GM12892 (cell line): ENCODE measurements around the gene SH3BP4.

Experiments
- POLR2A ChIP-seq: IDR thresholded peaks from 2 replicates; pipeline ENCODE4 v1.6.1; 2011; ENCODE audit warnings: low read depth, low read length, control low read depth
- POLR2AphosphoS5 ChIP-seq: IDR thresholded peaks from 2 replicates; pipeline ENCODE4 v1.6.1; 2011; ENCODE audit warnings: low read depth, low read length, control low read depth
- TAF1 ChIP-seq: IDR thresholded peaks from 2 replicates; pipeline ENCODE4 v1.6.1; 2011; ENCODE audit warnings: low read depth, mild to moderate bottlenecking, control low read depth, low read length, borderline replicate concordance

DNA sequence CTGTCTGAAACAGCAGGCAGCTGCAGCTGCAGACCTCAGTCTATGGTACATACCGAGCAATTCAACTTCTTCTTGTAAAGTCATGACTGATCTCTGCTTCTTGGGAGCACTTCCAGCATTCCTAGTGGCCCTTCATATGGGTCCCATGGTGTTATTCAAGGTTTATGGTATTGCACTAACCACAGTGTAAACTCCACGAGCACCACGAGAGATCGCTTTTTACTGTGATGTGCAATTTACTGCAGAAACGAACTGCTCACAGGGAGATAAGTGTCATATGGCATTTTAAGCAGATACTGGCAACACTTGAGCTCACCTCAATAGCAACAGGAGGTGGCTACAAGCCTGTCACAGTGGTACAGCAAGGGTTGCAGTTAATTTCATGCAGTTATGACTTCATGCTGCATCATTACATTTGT lies 38.6 kb upstream of the SH3BP4 start:
- TF ChIP-seq TAF1, result no peak
- no peak for TF ChIP-seq POLR2AphosphoS5
- TF ChIP-seq POLR2A, result no peak
